Lower leg skin (tissue), 4 donors: ENCODE data around the gene UGT1A5. TPM values are rescaled to one million over a fixed set of nuclear protein-coding genes. Genes with fewer than 3 reads are reported as not detected.

Experiments
- DNase-seq, 2 donors: peaks; one replicate each; pipeline ENCODE4 v3.0.0-alpha.2; 2019; ENCODE audit warnings: low spot score in 2 of 2
- H3K4me3 ChIP-seq: fragments of 200-600 bp; sonication (generic); 2 replicates; pipeline ENCODE4 v1.5.1; 2017; ENCODE audit warnings: mild to moderate bottlenecking, low read depth; ENCODE audit not compliant: poor library complexity, severe bottlenecking
- POLR2A ChIP-seq, 2 donors: fragments of 450-650 bp; IDR thresholded peaks; one replicate each; pipeline ENCODE4 v1.6.1; 2016 to 2017; ENCODE audit warnings: antibody characterized with exemption in 2 of 2, mild to moderate bottlenecking in 1 of 2, moderate library complexity in 1 of 2
- WGBS, 2 donors: methylation state at CpG; one replicate each; pipeline ENCODE4 v1.1.5; 2018; 5-methylcytosine and 5-hydroxymethylcytosine counted together
- intact Hi-C: fragments of 100-400 bp; cut with DNase I; formaldehyde crosslinking; loops from one replicate; pipeline ENCODE4 v1.15.0; 2023; ENCODE audit warnings: low total_unique reads
- total RNA-seq, 4 donors: library from RNA; depleted of rRNA; stranded (reverse); fragments of >200 nt; gene quantifications; one replicate each; pipeline ENCODE4 v1.1.0, GENCODE V29; 2016
- TF ChIP-seq, protein P1 (sequence below), 3 donors: fragments of 450-650 bp; IDR thresholded peaks; one replicate each; pipeline ENCODE4 v1.5.1; 2016; ENCODE audit warnings: antibody characterized with exemption in 3 of 3, mild to moderate bottlenecking in 3 of 3, moderate library complexity in 2 of 3

Gene UGT1A5
- total RNA-seq, 4 donors from 2014 or later = 0.32 to 1.7 (median 0.80) TPM; not detected in 1

DNA sequence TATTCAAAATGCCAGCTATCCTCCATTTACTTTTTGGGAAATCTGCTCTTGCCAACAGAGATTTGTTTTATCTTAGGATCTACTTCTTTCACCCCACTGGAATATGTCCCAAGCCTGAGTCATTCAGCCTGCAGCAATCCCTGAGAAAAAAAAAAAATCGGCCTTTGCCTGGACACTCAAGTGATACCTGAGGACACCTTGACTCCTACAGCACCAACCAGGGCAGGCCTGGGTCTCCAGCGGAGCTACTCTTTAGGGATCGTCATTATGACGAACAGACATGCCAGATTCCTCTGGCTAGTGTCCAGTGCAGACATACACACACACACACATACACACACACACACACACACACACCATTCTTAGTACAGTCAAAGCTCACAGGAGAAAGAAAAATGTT lies 22.3 kb upstream of the UGT1A5 start:
- no peak for DNase-seq
- intact Hi-C loops = loop anchor here (5.0 kb wide), 1 partner anchor 613 kb away; no protein-coding TSS in a partner anchor
- WGBS, 2 donors = 39 to 48% methylated on average over 4 of the region's 4 CpGs

DNA sequence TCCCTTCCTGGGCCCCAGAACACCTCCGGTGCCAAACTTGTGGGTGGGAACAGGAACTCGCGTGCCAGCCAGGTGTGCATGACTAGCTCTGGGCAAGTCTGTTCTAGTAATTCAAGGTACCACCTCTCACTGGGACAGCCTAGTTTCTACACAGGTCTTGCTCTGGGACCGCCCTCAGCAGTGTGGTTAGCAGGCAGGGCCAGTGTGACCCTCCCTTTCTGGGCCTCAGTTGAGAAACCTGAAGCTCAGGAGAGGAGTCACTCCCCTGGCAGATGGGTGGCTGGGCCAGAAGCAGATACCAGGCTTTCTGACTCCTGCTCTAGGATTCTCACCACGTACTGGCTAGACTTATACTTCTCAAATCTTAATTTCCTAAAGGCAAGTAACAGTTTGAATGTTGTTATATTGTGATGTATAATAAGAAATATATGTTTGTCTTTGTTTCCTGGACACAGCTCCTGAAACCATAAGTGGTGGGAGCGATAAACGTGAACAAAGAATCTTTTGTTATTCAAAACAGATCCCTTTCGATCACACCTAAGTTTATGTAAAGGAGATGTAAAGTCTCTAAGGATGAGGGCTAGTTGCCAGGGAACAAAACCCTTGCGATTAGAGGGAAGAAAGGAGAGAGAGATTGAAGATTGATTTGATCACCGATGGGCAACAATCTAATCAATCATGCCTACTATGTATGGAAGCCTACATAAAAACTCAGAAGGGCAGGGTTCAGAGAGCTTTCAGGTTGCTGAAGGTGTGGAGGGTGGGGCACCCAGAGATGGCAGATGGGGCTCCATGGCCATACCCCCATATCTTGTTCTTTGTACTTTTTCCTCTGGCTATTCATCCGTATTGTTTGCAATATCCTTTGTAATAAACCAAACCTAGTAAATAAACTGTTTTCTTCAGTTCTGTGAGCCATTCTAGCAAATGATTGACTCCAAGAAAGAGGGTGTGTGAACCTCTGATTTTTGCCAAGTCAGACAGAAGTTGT lies 21.0 kb upstream of the UGT1A5 start:
- intact Hi-C loops = loop anchor here (5.0 kb wide), 1 partner anchor 614 kb away; no protein-coding TSS in a partner anchor
- peak in 1 of 2 donors; percentile 66 for DNase-seq

More for the DNA sequence above, 22.3 kb upstream of the UGT1A5 start:
- no peak overlapping the region for H3K4me3 ChIP-seq
- TF ChIP-seq, protein P1, sequence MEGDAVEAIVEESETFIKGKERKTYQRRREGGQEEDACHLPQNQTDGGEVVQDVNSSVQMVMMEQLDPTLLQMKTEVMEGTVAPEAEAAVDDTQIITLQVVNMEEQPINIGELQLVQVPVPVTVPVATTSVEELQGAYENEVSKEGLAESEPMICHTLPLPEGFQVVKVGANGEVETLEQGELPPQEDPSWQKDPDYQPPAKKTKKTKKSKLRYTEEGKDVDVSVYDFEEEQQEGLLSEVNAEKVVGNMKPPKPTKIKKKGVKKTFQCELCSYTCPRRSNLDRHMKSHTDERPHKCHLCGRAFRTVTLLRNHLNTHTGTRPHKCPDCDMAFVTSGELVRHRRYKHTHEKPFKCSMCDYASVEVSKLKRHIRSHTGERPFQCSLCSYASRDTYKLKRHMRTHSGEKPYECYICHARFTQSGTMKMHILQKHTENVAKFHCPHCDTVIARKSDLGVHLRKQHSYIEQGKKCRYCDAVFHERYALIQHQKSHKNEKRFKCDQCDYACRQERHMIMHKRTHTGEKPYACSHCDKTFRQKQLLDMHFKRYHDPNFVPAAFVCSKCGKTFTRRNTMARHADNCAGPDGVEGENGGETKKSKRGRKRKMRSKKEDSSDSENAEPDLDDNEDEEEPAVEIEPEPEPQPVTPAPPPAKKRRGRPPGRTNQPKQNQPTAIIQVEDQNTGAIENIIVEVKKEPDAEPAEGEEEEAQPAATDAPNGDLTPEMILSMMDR (IDR thresholded peaks at IDR 0.05) = no peak
- TF ChIP-seq POLR2A (IDR thresholded peaks at IDR 0.05) = no peak

DNA sequence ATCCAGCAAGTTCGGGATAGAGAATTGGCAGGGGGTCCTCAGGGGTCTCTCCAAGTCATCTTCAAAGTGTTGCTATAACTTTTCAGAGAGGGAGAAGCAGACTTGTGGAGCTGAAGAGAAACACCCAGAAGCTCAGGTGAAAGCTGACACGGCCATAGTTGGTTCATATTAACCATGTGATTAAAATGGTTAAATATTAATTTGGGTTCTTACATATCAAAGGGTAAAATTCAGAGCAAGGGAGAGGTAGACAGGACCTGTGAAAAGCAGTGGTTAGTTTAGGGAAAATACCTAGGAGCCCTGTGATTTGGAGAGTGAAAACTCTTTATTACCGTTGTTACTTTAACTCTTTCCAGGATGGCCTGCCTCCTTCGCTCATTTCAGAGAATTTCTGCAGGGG lies 20.1 kb upstream of the UGT1A5 start, which contains the start of gene UGT1A6:
UGT1A6 (plus strand) TSS at position 243 of the 400 bp plus-strand sequence; CDS start at position 358, 115 bp downstream.
- 57 to 77% methylated on average over 4 of the region's 4 CpGs for WGBS, 2 donors
- TF ChIP-seq, protein P1 (IDR thresholded peaks at IDR 0.05) = no peak
- no peak for TF ChIP-seq POLR2A (IDR thresholded peaks at IDR 0.05)
- H3K4me3 ChIP-seq = no peak within 1 kb of the TSS
- DNase-seq = no peak
- intact Hi-C loops = loop anchor here (5.0 kb wide), 1 partner anchor 615 kb away; no protein-coding TSS in a partner anchor

More for the DNA sequence above, 21.0 kb upstream of the UGT1A5 start:
- 49 to 56% methylated on average over 11 of the region's 11 CpGs for WGBS, 2 donors
- no peak overlapping the region for H3K4me3 ChIP-seq
- TF ChIP-seq, protein P1 (IDR thresholded peaks at IDR 0.05) = no peak
- no peak for TF ChIP-seq POLR2A (IDR thresholded peaks at IDR 0.05)

DNA sequence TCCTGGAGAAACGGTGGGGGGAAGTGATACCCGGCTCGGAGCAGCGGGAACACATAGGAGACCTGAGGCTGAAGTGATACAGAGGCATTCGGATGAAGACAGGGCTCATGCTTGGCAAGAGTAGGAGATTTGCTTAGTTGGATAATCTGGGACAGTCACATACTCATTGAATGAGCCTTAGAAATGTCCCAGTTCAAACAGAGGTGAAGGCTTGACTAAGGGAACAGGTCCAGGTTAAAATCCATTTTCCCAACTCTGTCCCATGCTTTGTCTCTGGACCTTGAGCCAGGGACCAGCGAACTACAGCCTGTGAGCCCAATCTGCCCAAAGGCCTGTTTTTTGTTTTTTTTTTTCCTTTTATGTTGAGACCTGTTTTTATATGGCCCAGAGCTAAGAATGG lies 18.7 kb upstream of the UGT1A5 start:
- TF ChIP-seq POLR2A (IDR thresholded peaks at IDR 0.05) = no peak
- TF ChIP-seq, protein P1 (IDR thresholded peaks at IDR 0.05) = no peak
- DNase-seq = no peak
- intact Hi-C loops = loop anchor here (5.0 kb wide), 1 partner anchor 617 kb away; no protein-coding TSS in a partner anchor
- 67 to 88% methylated on average over 6 of the region's 6 CpGs for WGBS, 2 donors
- H3K4me3 ChIP-seq = no peak overlapping the region

DNA sequence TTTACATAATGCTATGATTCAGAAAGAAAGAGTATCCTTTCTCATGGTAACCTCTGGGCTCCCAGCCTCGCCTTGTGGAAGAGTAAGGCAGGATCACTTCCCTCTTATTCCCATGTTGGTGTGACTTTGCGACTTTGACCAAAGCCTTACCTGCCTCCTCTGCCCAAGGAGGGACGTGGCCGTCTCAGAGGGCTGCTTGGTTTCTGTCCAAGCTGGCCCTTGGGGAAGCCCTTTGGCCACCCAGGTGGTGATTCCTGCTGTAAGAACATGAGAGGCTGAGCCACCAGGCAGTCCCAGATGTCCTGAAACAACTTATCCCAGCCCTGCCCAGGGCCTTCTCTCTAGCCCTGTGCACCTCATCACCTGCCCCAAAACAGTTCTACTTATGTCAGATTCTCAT lies 14.0 kb upstream of the UGT1A5 start:
- no peak for TF ChIP-seq POLR2A (IDR thresholded peaks at IDR 0.05)
- TF ChIP-seq, protein P1 (IDR thresholded peaks at IDR 0.05) = no peak
- no peak overlapping the region for H3K4me3 ChIP-seq
- no peak for DNase-seq
- intact Hi-C loops = no loop called here
- 74 to 81% methylated on average over 4 of the region's 4 CpGs for WGBS, 2 donors
